WTC11 (cell line): Measurements from ENCODE around the gene KRTAP3-2. TPM values are rescaled to one million over a fixed set of nuclear protein-coding genes. Genes with fewer than 3 reads are reported as not detected.

Experiments used
- ATAC-seq: fragments of 200-7000 bp; cut with Tn5 transposase; 2 replicates; pipeline ENCODE4 v1.10.0; 2021; ENCODE audit warnings: mild to moderate bottlenecking, moderate library complexity
- CTCF ChIA-PET: fragments of 300-600 bp; sonication (Branson Sonifier 250); formaldehyde crosslinking; loops from one replicate; lab custom pipeline; 2021; ENCODE audit warnings: antibody characterized with exemption; lab: Charles Lee
- POLR2A ChIA-PET: fragments of 350-600 bp; sonication (Branson Sonifier 250); formaldehyde crosslinking; loops from one replicate; lab custom pipeline; 2021; ENCODE audit warnings: antibody characterized with exemption; lab: Charles Lee
- DNase-seq: peaks from one replicate; pipeline ENCODE4 v3.0.0; 2021; ENCODE audit warnings: low spot score
- H3K27ac Mint-ChIP-seq: 2 replicates; pipeline ENCODE4 v1.8.0; 2021; ENCODE audit warnings: mixed read lengths
- H3K27me3 Mint-ChIP-seq: 2 replicates; pipeline ENCODE4 v1.8.0; 2021; ENCODE audit warnings: low read depth, mild to moderate bottlenecking, moderate library complexity, mixed read lengths
- H3K36me3 Mint-ChIP-seq: 2 replicates; pipeline ENCODE4 v1.8.0; 2021; ENCODE audit warnings: mixed read lengths
- H3K4me1 Mint-ChIP-seq: 2 replicates; pipeline ENCODE4 v1.8.0; 2022; ENCODE audit warnings: mixed read lengths
- H3K4me3 Mint-ChIP-seq: 2 replicates; pipeline ENCODE4 v1.8.0; 2021; ENCODE audit warnings: mild to moderate bottlenecking, moderate library complexity, mixed read lengths
- H3K9me3 Mint-ChIP-seq: 2 replicates; pipeline ENCODE4 v1.8.0; 2021; ENCODE audit warnings: mixed read lengths
- ATF1 ChIP-seq: sonication (generic); formaldehyde crosslinking; IDR thresholded peaks from 2 replicates; pipeline ENCODE4 v1.8.1; 2023; ENCODE audit warnings: mild to moderate bottlenecking, moderate library complexity, missing genetic modification reagents
- ATF2 ChIP-seq: sonication (generic); formaldehyde crosslinking; IDR thresholded peaks from 2 replicates; pipeline ENCODE4 v1.8.1; 2022; ENCODE audit warnings: low read depth, missing genetic modification reagents, borderline replicate concordance
- CBFB ChIP-seq: sonication (generic); formaldehyde crosslinking; IDR thresholded peaks from 2 replicates; pipeline ENCODE4 v1.8.1; 2022; ENCODE audit warnings: mild to moderate bottlenecking, low read depth, missing genetic modification reagents
- CREB1 ChIP-seq: sonication (generic); formaldehyde crosslinking; IDR thresholded peaks from 2 replicates; pipeline ENCODE4 v1.8.0; 2023; ENCODE audit warnings: mild to moderate bottlenecking, missing genetic modification reagents
- E2F4 ChIP-seq: sonication (generic); formaldehyde crosslinking; IDR thresholded peaks from 2 replicates; pipeline ENCODE4 v1.8.1; 2022; ENCODE audit warnings: low read depth, mild to moderate bottlenecking, moderate library complexity, missing genetic modification reagents, borderline replicate concordance
- EMX1 ChIP-seq: fragments of 250-450 bp; sonication (Bioruptor Pico); IDR thresholded peaks from 2 replicates; pipeline ENCODE4 v1.8.0; 2021; ENCODE audit warnings: mild to moderate bottlenecking
- JUN ChIP-seq: sonication (generic); formaldehyde crosslinking; IDR thresholded peaks from 2 replicates; pipeline ENCODE4 v1.8.0; 2023; ENCODE audit warnings: mild to moderate bottlenecking, missing genetic modification reagents
- MLX ChIP-seq: sonication (generic); formaldehyde crosslinking; IDR thresholded peaks from 2 replicates; pipeline ENCODE4 v1.8.1; 2023; ENCODE audit warnings: mild to moderate bottlenecking, missing genetic modification reagents, moderate library complexity
- NFATC4 ChIP-seq: fragments of 250-450 bp; sonication (Bioruptor Pico); IDR thresholded peaks from 2 replicates; pipeline ENCODE4 v1.9.0; 2021; ENCODE audit warnings: mild to moderate bottlenecking
- PREB ChIP-seq: sonication (generic); formaldehyde crosslinking; IDR thresholded peaks from 2 replicates; pipeline ENCODE4 v1.8.1; 2022; ENCODE audit warnings: mild to moderate bottlenecking, missing genetic modification reagents, moderate library complexity, borderline replicate concordance
- RELA ChIP-seq: sonication (generic); formaldehyde crosslinking; IDR thresholded peaks from 2 replicates; pipeline ENCODE4 v1.8.1; 2022; ENCODE audit warnings: missing genetic modification reagents, mild to moderate bottlenecking, borderline replicate concordance
- STAT6 ChIP-seq: sonication (generic); formaldehyde crosslinking; conservative IDR thresholded peaks from 2 replicates; pipeline ENCODE4 v1.8.1; 2023; ENCODE audit warnings: mild to moderate bottlenecking, low read depth, missing genetic modification reagents, moderate library complexity
- ZNF138 ChIP-seq: sonication (generic); formaldehyde crosslinking; conservative IDR thresholded peaks from 2 replicates; pipeline ENCODE4 v1.8.1; 2022; ENCODE audit warnings: mild to moderate bottlenecking, moderate library complexity, missing genetic modification reagents
- ZNF263 ChIP-seq: sonication (generic); formaldehyde crosslinking; IDR thresholded peaks from 2 replicates; pipeline ENCODE4 v1.8.1; 2022; ENCODE audit warnings: low read depth, mild to moderate bottlenecking, moderate library complexity, missing genetic modification reagents
- ZNF317 ChIP-seq: sonication (generic); formaldehyde crosslinking; IDR thresholded peaks from 2 replicates; pipeline ENCODE4 v1.8.1; 2023; ENCODE audit warnings: low read depth, mild to moderate bottlenecking, moderate library complexity, missing genetic modification reagents, borderline replicate concordance
- ZNF425 ChIP-seq: fragments of 250-450 bp; sonication (Bioruptor Pico); conservative IDR thresholded peaks from 2 replicates; pipeline ENCODE4 v1.9.0; 2021; ENCODE audit warnings: mild to moderate bottlenecking
- total RNA-seq: library from RNA; stranded (reverse); gene quantifications from 3 replicates; pipeline ENCODE4 v1.2.3, GENCODE V29; 2021
- TF ChIP-seq, protein P1 (sequence below): sonication (generic); formaldehyde crosslinking; conservative IDR thresholded peaks from 2 replicates; pipeline ENCODE4 v1.8.1; 2022; ENCODE audit warnings: mild to moderate bottlenecking, missing genetic modification reagents
- TF ChIP-seq, protein P2 (sequence below): sonication (generic); formaldehyde crosslinking; IDR thresholded peaks from 2 replicates; pipeline ENCODE4 v1.8.0; 2022; ENCODE audit warnings: mild to moderate bottlenecking, missing genetic modification reagents
- TF ChIP-seq, protein P3 (sequence below): sonication (generic); formaldehyde crosslinking; IDR thresholded peaks from 2 replicates; pipeline ENCODE4 v1.8.1; 2023; ENCODE audit warnings: mild to moderate bottlenecking, missing genetic modification reagents, moderate library complexity

The KRTAP3-2 gene
- total RNA-seq, 1 experiment from 2014 or later, result not detected

- TF ChIP-seq MLX (CRISPR knock-in tag), result no peak
Measured at GRCh38 chr17:41002814-41003213, 3.1 kb upstream of the KRTAP3-2 start (continued).

DNA sequence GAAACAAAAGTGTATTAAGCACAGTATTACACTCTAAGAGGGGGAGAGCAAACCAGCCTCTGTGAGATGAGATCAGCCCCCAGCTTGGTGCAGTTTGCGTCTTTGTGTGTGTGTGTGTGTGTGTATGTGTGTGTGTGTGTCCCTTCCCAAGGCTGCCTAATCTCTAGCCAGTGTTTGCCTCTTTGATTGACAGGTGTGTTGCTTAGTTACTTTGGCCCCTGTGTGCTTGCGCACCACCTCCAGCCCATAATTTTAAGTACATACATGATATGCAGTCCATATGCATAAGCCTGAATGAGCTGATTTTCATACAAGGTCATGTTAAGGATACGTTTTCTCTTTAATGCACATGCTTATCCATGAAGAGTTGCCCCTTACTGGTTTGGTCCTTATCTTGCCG is 2.1 kb upstream of the KRTAP3-2 start:
- no peak for DNase-seq
- Mint-ChIP-seq H3K4me1 (no peaks in the 10 kb centered on the region), H3K27ac (no peak overlapping the region), H3K4me3 (no peak overlapping the region), H3K36me3 (no peaks in the 10 kb centered on the region), H3K27me3 (no peaks in the 10 kb centered on the region), H3K9me3 (0 out of 2 replicates have a peak, but pooled peaks cover 7% of the 10 kb centered on the region)
- ChIA-PET CTCF (no interaction called here), POLR2A (no interaction called here)
- no peak for ATAC-seq
- TF ChIP-seq STAT6 (no peak), PREB (no peak), ATF2 (CRISPR knock-in tag) (no peak), EMX1 (no peak), CBFB (CRISPR knock-in tag) (no peak), NFATC4 (CRISPR knock-in tag) (no peak), ZNF263 (CRISPR knock-in tag) (no peak), E2F4 (CRISPR knock-in tag) (no peak), ZNF425 (CRISPR knock-in tag) (no peak), CREB1 (no peak), ZNF138 (CRISPR knock-in tag) (no peak), ATF1 (CRISPR knock-in tag) (no peak), ZNF317 (CRISPR knock-in tag) (no peak), JUN (no peak), MLX (CRISPR knock-in tag) (no peak), RELA (CRISPR knock-in tag) (no peak)
- TF ChIP-seq, protein P1, sequence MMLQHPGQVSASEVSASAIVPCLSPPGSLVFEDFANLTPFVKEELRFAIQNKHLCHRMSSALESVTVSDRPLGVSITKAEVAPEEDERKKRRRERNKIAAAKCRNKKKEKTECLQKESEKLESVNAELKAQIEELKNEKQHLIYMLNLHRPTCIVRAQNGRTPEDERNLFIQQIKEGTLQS (CRISPR knock-in tag), result no peak
- TF ChIP-seq, protein P2, sequence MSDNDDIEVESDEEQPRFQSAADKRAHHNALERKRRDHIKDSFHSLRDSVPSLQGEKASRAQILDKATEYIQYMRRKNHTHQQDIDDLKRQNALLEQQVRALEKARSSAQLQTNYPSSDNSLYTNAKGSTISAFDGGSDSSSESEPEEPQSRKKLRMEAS, result no peak
- TF ChIP-seq, protein P3, sequence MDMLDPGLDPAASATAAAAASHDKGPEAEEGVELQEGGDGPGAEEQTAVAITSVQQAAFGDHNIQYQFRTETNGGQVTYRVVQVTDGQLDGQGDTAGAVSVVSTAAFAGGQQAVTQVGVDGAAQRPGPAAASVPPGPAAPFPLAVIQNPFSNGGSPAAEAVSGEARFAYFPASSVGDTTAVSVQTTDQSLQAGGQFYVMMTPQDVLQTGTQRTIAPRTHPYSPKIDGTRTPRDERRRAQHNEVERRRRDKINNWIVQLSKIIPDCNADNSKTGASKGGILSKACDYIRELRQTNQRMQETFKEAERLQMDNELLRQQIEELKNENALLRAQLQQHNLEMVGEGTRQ (CRISPR knock-in tag), result no peak
